GM19438 (cell line): ENCODE results near the gene LYSMD1.

Experiments used
- ATAC-seq: cut with Tn5 transposase; IDR thresholded peaks from one replicate; pipeline ENCODE4 v1.9.1; 2021; ENCODE audit warnings: low read depth; ENCODE audit not compliant: unreplicated experiment

The LYSMD1 gene

DNA sequence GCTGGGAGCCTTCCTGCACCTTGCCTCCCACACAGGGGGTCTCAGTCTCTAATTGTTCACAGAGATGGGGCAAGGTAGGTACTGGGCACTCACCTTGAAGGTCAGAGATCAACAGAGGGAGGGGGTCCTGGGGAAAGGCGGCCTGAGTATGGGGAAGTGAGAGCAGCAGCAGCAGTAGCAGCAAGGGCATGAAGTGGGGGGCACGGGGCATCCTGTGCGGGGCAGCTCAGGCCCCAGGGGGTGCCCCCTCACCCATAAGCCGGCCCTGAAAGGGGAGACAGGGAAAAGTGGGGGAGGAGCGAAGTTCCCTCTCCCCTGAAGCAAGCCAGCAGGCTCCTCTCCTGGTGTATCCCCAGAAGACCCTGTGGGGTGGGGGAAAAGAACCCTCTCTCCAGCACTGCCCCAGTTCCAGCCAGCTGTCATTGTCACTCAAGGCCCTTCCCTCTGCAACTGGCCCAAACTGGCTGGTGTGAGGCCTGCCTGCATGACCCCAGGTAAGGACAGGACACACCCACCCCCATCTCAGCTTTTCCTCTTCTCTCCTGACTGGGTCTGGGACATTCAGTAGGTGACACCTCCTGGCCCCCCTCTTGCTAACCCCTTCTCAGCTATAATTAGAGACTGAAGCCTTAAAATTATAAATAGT is 23.2 kb downstream of the LYSMD1 start:
- no peak for ATAC-seq

DNA sequence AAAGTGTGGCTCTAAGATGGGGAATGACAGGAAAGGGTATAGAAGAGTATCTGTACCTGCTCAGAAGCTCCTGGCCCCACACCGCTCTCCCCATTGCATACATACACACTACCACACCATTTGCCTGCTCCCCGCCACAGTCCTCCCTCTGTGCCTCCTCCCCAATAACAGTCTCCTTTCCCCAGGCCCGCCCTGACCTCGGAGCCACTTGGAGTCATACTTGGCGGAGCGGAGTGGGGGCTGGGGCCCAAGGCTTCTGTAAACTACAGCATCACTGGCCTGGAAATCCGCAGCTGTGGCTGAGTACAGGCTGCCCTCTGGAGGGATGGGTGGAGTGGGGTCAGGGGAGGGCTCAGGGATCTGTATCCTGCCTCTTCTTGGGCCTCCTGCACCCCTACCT is 27.9 kb downstream of the LYSMD1 start:
- ATAC-seq: no peak

DNA sequence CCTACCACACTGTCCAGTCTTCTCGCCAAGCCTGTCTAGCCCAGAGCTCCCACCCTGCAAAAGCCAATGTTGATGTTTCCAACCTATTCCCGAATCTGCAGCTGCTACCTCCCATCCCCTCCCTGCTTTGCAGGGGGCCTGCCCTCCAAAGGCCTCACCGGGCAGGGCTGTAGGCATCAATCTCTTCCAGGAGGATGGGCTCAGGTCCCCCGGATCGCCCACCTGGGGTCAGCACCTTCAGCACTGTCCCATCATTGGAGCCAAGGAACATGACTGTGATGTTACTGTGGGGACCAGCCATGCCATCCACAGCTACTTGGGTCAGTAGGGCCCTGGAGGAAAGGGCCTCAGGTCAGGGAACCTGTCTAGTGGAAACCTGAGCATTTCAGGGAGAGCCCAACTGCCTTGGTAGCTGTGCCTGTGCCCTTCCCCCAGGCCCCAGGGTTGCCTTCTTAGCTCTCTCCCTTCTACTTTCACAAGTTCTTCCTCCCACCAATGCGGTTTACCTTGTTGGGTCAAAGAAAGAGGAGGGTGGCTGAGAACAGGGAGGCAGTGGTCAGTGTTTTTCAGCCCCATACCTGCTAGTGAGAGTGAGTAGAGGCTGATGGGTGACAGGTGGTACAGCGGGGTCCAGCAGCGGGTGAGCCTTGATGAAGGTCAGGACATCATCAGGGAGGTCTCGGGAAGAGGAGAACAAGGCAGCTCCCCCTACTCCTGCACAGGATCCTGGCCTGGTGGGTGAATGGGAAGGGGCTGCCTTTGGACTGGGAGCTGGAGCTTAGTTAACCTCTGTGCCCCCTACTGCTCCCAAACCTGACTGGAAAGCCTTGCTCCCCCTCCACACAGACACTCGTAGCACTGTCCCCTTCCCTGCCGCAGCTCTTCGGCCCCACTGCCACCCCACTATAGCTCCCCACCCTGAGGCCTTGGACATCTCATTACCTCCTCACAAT is 30.0 kb downstream of the LYSMD1 start:
- no peak for ATAC-seq

- no peak for ATAC-seq
Measured at GRCh38 chr1:151134991-151135390, 30.7 kb downstream of the LYSMD1 start.

- no peak for ATAC-seq
Measured at GRCh38 chr1:151134396-151134795, 31.3 kb downstream of the LYSMD1 start.

GRCh38 chr1:151133018-151133806 is 32.5 kb downstream of the LYSMD1 start:
- no peak for ATAC-seq

DNA sequence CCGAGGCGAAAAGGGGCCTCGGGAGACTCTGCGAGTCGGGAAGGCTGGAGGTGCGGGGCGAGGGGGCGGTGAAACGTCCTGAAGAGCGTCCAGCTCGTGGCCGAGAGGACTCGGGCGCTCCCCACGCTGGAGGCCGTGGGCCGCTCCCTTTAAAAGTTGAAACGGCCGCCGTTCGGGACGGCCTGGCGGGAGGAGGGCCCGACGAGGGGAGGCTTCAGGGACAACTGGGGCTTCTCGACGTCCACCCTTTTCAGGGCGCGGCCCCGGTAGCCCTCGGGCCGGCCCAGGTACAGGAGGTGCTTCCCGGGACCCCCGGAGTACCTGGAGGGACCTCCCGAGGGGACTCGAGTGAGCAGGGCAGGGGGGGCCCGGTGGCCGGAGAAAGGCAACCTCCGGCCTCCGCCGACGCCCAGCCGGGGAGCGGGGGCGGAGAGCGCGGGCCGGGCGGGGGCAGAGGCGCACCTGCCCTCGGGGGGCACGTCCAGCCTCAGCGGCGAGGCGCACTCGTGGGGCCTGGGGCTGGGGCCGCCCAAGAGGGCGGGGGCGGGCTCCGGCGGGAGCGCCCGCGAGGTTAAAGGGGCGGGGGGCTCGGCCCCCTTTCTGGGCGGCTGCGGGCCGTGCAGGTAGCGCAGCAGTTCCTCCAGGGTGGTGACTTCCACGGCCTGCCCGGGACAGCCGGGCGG is 33.2 kb downstream of the LYSMD1 start:
- no peak for ATAC-seq

- no peak for ATAC-seq
Measured at GRCh38 chr1:151131701-151132334, 33.9 kb downstream of the LYSMD1 start.

DNA sequence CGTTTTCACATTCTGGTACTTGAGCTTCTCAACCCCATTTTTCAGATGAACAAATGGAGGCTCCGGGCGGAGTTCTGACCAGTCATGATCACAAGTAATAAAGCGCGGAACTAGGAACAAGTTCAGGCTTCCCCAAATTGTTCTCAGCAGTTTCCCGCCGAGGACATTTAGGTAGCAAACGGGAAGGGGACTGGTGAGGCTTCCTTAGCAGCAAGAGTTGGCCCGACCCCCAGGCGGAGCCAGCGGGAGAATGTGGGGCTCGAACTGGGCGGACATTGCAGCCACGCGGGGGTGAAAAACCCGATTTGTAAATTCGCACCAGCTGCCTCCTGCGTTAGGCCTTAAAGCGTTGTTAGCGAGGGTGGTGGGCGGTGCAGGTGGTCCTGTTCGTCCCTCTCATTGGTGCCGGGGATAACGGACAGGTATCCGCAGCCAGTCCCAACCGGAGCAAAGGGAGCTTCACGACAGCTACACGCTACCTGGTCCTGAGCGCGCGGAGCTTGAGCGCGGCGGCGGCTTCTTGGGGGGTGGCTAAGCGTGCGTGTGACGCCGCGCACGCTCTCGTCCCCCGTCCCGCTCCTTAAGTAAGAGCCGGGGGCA is 34.6 kb downstream of the LYSMD1 start:
- ATAC-seq: peak; percentile 89

GRCh38 chr1:151128800-151129199 is 36.9 kb downstream of the LYSMD1 start:
- ATAC-seq: no peak

DNA sequence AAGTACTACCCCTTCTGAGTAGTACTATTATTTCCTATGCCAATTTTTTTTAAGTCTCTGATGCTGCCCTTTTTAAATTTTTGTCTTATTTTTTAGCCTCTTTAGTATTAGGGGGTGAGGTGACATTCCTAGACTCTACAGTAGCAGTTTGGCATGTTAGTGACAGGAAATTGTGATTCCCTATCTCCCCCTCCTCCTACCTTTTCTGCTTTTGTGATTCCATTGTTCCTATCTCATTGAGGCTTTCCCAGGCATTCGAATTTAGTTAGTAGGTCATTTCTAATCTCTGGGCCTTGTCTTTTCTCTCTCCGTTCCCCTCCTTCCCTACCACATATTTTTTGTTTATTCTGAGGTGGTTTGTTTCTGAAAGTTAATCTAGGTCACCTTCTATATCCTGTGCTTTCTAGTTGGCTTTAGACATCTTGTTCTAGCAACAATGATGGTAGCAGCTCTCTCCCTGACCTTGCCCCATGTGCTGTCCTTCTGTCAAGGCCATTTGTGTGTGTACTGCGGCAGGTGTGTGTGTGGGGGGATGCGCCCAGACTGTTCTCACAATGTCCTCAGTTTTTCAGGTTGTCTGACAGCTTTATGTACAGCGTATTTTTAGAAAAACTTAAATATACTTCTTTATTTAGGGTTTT is 40.8 kb downstream of the LYSMD1 start:
- no peak for ATAC-seq

DNA sequence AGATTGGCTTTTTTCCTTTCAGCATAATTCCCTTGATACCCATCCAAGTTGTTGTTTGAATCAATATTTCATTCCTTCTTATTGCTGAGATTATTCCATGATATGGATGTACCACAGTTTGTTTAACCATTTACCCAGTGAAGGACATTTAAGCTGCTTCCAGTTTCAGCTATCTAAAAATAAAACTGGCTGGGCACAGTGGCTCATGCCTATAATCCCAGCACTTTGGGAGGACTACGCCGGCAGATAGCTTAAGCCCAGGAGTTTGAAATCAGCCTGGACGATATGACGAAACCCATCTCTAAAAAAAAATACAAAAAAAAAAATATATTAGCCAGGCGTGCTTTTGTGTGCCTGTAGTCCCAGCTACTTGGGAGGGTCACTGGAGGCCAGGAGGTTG is 51.8 kb downstream of the LYSMD1 start:
- ATAC-seq: no peak
